Ishikawa (cell line): ENCODE results near the gene MAD1L1.

Experiments used
- TAF1 ChIP-seq: IDR thresholded peaks from 2 replicates; pipeline ENCODE4 v1.6.1; 2012; ENCODE audit warnings: low read depth, mild to moderate bottlenecking
- YY1 ChIP-seq: IDR thresholded peaks from 2 replicates; pipeline ENCODE4 v1.6.1; 2012; ENCODE audit warnings: low read depth

DNA sequence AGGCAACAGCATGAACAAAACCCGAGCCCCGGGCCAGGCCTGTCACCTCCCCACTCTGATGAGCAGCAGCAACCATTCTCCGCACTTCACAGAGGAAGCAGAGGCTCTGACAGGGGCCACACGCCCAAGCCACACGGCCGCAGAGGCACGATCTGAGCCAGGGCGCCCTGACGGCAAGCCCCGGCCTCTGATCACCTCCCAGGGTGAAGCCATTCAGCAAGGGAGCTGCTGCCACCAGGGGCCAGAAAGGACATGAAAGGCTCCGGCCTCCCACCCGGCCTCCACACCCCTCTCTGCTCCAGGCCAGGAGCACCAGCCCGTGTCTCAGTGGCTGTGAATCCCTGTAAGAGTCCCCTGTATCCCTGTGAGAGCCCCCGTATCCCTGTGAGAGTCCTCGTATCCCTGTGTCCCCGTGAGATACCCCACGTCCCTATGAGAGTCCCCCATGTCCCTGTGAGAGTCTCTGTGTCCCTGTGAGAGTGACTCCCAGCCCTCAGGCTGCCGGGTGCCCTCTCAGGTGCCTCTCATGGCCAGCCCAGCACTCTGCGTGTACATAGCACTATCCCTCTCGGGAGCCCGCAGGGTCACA lies 187.8 kb downstream of the MAD1L1 start:
- TF ChIP-seq YY1 = no peak
- TF ChIP-seq TAF1 = no peak
